WTC11 (cell line): ENCODE measurements around the gene HLA-DPB1. TPM values are rescaled to one million over a fixed set of nuclear protein-coding genes. Genes with fewer than 3 reads are reported as not detected.

ENCODE experiments used
- ATAC-seq: fragments of 200-7000 bp; cut with Tn5 transposase; 2 replicates; pipeline ENCODE4 v1.10.0; 2021; ENCODE audit warnings: mild to moderate bottlenecking, moderate library complexity
- CTCF ChIA-PET: fragments of 300-600 bp; sonication (Branson Sonifier 250); formaldehyde crosslinking; loops from one replicate; lab custom pipeline; 2021; ENCODE audit warnings: antibody characterized with exemption; lab: Charles Lee
- POLR2A ChIA-PET: fragments of 350-600 bp; sonication (Branson Sonifier 250); formaldehyde crosslinking; loops from one replicate; lab custom pipeline; 2021; ENCODE audit warnings: antibody characterized with exemption; lab: Charles Lee
- DNase-seq: peaks from one replicate; pipeline ENCODE4 v3.0.0; 2021; ENCODE audit warnings: low spot score
- H3K27ac Mint-ChIP-seq: 2 replicates; pipeline ENCODE4 v1.8.0; 2021; ENCODE audit warnings: mixed read lengths
- H3K27me3 Mint-ChIP-seq: 2 replicates; pipeline ENCODE4 v1.8.0; 2021; ENCODE audit warnings: low read depth, mild to moderate bottlenecking, moderate library complexity, mixed read lengths
- H3K36me3 Mint-ChIP-seq: 2 replicates; pipeline ENCODE4 v1.8.0; 2021; ENCODE audit warnings: mixed read lengths
- H3K4me1 Mint-ChIP-seq: 2 replicates; pipeline ENCODE4 v1.8.0; 2022; ENCODE audit warnings: mixed read lengths
- H3K4me3 Mint-ChIP-seq: 2 replicates; pipeline ENCODE4 v1.8.0; 2021; ENCODE audit warnings: mild to moderate bottlenecking, moderate library complexity, mixed read lengths
- H3K9me3 Mint-ChIP-seq: 2 replicates; pipeline ENCODE4 v1.8.0; 2021; ENCODE audit warnings: mixed read lengths
- ATF1 ChIP-seq: sonication (generic); formaldehyde crosslinking; IDR thresholded peaks from 2 replicates; pipeline ENCODE4 v1.8.1; 2023; ENCODE audit warnings: mild to moderate bottlenecking, moderate library complexity, missing genetic modification reagents
- ESRRA ChIP-seq: sonication (generic); formaldehyde crosslinking; IDR thresholded peaks from 2 replicates; pipeline ENCODE4 v1.8.1; 2022; ENCODE audit warnings: mild to moderate bottlenecking, missing genetic modification reagents, borderline replicate concordance
- FOXJ3 ChIP-seq: sonication (generic); formaldehyde crosslinking; IDR thresholded peaks from 2 replicates; pipeline ENCODE4 v1.9.0; 2021; ENCODE audit warnings: missing genetic modification reagents, mild to moderate bottlenecking, borderline replicate concordance
- GABPB1 ChIP-seq: sonication (generic); formaldehyde crosslinking; IDR thresholded peaks from 2 replicates; pipeline ENCODE4 v1.8.1; 2023; ENCODE audit warnings: mild to moderate bottlenecking, missing genetic modification reagents
- GRHL2 ChIP-seq: fragments of 250-450 bp; sonication (Bioruptor Pico); IDR thresholded peaks from 2 replicates; pipeline ENCODE4 v1.8.0; 2022; ENCODE audit warnings: mild to moderate bottlenecking, moderate library complexity; ENCODE audit not compliant: insufficient replicate concordance, severe bottlenecking
- GTF2I ChIP-seq: fragments of 250-450 bp; sonication (Bioruptor Pico); conservative IDR thresholded peaks from 2 replicates; pipeline ENCODE4 v1.4.0; 2021; ENCODE audit warnings: mild to moderate bottlenecking
- JUN ChIP-seq: sonication (generic); formaldehyde crosslinking; IDR thresholded peaks from 2 replicates; pipeline ENCODE4 v1.8.0; 2023; ENCODE audit warnings: mild to moderate bottlenecking, missing genetic modification reagents
- MXD4 ChIP-seq: fragments of 250-450 bp; sonication (Bioruptor Pico); IDR thresholded peaks from 2 replicates; pipeline ENCODE4 v1.8.0; 2021; ENCODE audit warnings: mild to moderate bottlenecking, moderate library complexity, borderline replicate concordance
- MYBL2 ChIP-seq: sonication (generic); formaldehyde crosslinking; IDR thresholded peaks from 2 replicates; pipeline ENCODE4 v1.8.1; 2023; ENCODE audit warnings: mild to moderate bottlenecking, moderate library complexity, missing genetic modification reagents
- NFATC4 ChIP-seq: fragments of 250-450 bp; sonication (Bioruptor Pico); IDR thresholded peaks from 2 replicates; pipeline ENCODE4 v1.9.0; 2021; ENCODE audit warnings: mild to moderate bottlenecking
- NFE2L1 ChIP-seq: sonication (generic); formaldehyde crosslinking; IDR thresholded peaks from 2 replicates; pipeline ENCODE4 v1.8.1; 2023; ENCODE audit warnings: missing genetic modification reagents
- NR2C2 ChIP-seq: sonication (generic); formaldehyde crosslinking; IDR thresholded peaks from 2 replicates; pipeline ENCODE4 v1.8.0; 2022; ENCODE audit warnings: mild to moderate bottlenecking, missing genetic modification reagents
- NR3C1 ChIP-seq: sonication (generic); formaldehyde crosslinking; conservative IDR thresholded peaks from 2 replicates; pipeline ENCODE4 v1.8.1; 2023; ENCODE audit warnings: low read depth, mild to moderate bottlenecking, missing genetic modification reagents
- OVOL2 ChIP-seq: fragments of 250-450 bp; sonication (Bioruptor Pico); IDR thresholded peaks from 2 replicates; pipeline ENCODE4 v1.9.0; 2021; ENCODE audit warnings: mild to moderate bottlenecking, borderline replicate concordance
- PRRX2 ChIP-seq: fragments of 250-450 bp; sonication (Bioruptor Pico); IDR thresholded peaks from 2 replicates; pipeline ENCODE4 v1.8.0; 2021; ENCODE audit warnings: mild to moderate bottlenecking
- SOX15 ChIP-seq: fragments of 250-450 bp; sonication (Bioruptor Pico); IDR thresholded peaks from 2 replicates; pipeline ENCODE4 v1.9.0; 2021; ENCODE audit warnings: mild to moderate bottlenecking
- TEAD4 ChIP-seq: sonication (generic); formaldehyde crosslinking; IDR thresholded peaks from 2 replicates; pipeline ENCODE4 v1.8.0; 2022; ENCODE audit warnings: mild to moderate bottlenecking, missing genetic modification reagents
- TP53 ChIP-seq: sonication (generic); formaldehyde crosslinking; IDR thresholded peaks from 2 replicates; pipeline ENCODE4 v1.8.1; 2023; ENCODE audit warnings: mild to moderate bottlenecking, missing genetic modification reagents
- ZNF138 ChIP-seq: sonication (generic); formaldehyde crosslinking; conservative IDR thresholded peaks from 2 replicates; pipeline ENCODE4 v1.8.1; 2022; ENCODE audit warnings: mild to moderate bottlenecking, moderate library complexity, missing genetic modification reagents
- ZNF219 ChIP-seq: sonication (generic); formaldehyde crosslinking; IDR thresholded peaks from 2 replicates; pipeline ENCODE4 v1.8.0; 2023; ENCODE audit warnings: missing genetic modification reagents, mild to moderate bottlenecking, borderline replicate concordance
- ZNF416 ChIP-seq: fragments of 250-450 bp; sonication (Bioruptor Pico); IDR thresholded peaks from 2 replicates; pipeline ENCODE4 v1.9.0; 2021; ENCODE audit warnings: mild to moderate bottlenecking, inconsistent platforms
- total RNA-seq: library from RNA; stranded (reverse); gene quantifications from 3 replicates; pipeline ENCODE4 v1.2.3, GENCODE V29; 2021
- TF ChIP-seq, protein P1 (sequence below): sonication (generic); formaldehyde crosslinking; IDR thresholded peaks from 2 replicates; pipeline ENCODE4 v1.8.1; 2022; ENCODE audit warnings: mild to moderate bottlenecking, missing genetic modification reagents, moderate library complexity, borderline replicate concordance
- TF ChIP-seq, protein P2 (sequence below): sonication (generic); formaldehyde crosslinking; IDR thresholded peaks from 2 replicates; pipeline ENCODE4 v1.8.1; 2023; ENCODE audit warnings: mild to moderate bottlenecking, missing genetic modification reagents, moderate library complexity
- TF ChIP-seq, protein P3 (sequence below): sonication (generic); formaldehyde crosslinking; IDR thresholded peaks from 2 replicates; pipeline ENCODE4 v1.8.0; 2022; ENCODE audit warnings: missing genetic modification reagents
- TF ChIP-seq, protein P4 (sequence below): sonication (generic); formaldehyde crosslinking; IDR thresholded peaks from 2 replicates; pipeline ENCODE4 v1.8.0; 2022; ENCODE audit warnings: mild to moderate bottlenecking, missing genetic modification reagents
- TF ChIP-seq, protein P5 (sequence below): sonication (generic); formaldehyde crosslinking; conservative IDR thresholded peaks from 2 replicates; pipeline ENCODE4 v1.8.1; 2022; ENCODE audit warnings: mild to moderate bottlenecking, missing genetic modification reagents
- TF ChIP-seq, protein P6 (sequence below): fragments of 200-600 bp; IDR thresholded peaks from 2 replicates; pipeline ENCODE4 v1.8.0; 2022; ENCODE audit warnings: antibody characterized with exemption

HLA-DPB1 gene
- total RNA-seq, 1 experiment from 2014 or later, result 18.0 TPM

DNA sequence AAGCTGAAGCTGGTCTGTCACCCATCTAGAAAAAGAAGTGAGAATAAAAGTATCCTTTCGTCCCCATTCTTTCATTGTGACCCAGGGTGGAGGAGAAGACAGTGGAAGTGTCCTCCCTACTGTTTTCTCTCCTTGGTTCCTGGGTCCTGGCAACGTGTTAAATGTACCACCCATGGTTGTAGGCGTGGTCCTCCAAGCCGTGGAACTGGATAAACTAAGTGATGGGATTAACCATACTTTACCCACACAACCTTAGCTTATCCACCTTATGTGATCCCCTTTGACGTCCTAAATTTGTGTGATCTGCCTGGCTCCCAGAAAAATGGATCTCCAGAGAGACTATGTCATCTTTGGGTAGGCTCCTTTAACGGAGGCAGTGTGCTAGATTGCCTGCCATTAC, 47.4 kb downstream of the HLA-DPB1 start:
- DNase-seq, result no peak
- H3K9me3 Mint-ChIP-seq, result peaks cover 19% of the 10 kb centered on the region
- peaks cover 2% of the 10 kb centered on the region; the same call in 1 of the 2 replicates for H3K27me3 Mint-ChIP-seq
- peak overlapping the region; percentile 60 for H3K4me3 Mint-ChIP-seq
- peaks cover 42% of the 10 kb centered on the region for H3K36me3 Mint-ChIP-seq
- TF ChIP-seq ATF1, result no peak
- no peak for TF ChIP-seq NR3C1 (CRISPR knock-in tag)
- TF ChIP-seq, protein P1, sequence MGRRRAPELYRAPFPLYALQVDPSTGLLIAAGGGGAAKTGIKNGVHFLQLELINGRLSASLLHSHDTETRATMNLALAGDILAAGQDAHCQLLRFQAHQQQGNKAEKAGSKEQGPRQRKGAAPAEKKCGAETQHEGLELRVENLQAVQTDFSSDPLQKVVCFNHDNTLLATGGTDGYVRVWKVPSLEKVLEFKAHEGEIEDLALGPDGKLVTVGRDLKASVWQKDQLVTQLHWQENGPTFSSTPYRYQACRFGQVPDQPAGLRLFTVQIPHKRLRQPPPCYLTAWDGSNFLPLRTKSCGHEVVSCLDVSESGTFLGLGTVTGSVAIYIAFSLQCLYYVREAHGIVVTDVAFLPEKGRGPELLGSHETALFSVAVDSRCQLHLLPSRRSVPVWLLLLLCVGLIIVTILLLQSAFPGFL (CRISPR knock-in tag), result no peak
- TF ChIP-seq ZNF416, result no peak
- no peak for TF ChIP-seq MXD4
- no peak for TF ChIP-seq GTF2I (CRISPR knock-in tag)
- TF ChIP-seq OVOL2 (CRISPR knock-in tag), result no peak
- TF ChIP-seq GRHL2 (CRISPR knock-in tag), result no peak
- TF ChIP-seq, protein P2, sequence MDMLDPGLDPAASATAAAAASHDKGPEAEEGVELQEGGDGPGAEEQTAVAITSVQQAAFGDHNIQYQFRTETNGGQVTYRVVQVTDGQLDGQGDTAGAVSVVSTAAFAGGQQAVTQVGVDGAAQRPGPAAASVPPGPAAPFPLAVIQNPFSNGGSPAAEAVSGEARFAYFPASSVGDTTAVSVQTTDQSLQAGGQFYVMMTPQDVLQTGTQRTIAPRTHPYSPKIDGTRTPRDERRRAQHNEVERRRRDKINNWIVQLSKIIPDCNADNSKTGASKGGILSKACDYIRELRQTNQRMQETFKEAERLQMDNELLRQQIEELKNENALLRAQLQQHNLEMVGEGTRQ (CRISPR knock-in tag), result no peak
- TF ChIP-seq GABPB1 (CRISPR knock-in tag), result no peak
- TF ChIP-seq ESRRA (CRISPR knock-in tag), result no peak
- no peak for TF ChIP-seq TEAD4
- no peak for TF ChIP-seq JUN
- TF ChIP-seq, protein P3, sequence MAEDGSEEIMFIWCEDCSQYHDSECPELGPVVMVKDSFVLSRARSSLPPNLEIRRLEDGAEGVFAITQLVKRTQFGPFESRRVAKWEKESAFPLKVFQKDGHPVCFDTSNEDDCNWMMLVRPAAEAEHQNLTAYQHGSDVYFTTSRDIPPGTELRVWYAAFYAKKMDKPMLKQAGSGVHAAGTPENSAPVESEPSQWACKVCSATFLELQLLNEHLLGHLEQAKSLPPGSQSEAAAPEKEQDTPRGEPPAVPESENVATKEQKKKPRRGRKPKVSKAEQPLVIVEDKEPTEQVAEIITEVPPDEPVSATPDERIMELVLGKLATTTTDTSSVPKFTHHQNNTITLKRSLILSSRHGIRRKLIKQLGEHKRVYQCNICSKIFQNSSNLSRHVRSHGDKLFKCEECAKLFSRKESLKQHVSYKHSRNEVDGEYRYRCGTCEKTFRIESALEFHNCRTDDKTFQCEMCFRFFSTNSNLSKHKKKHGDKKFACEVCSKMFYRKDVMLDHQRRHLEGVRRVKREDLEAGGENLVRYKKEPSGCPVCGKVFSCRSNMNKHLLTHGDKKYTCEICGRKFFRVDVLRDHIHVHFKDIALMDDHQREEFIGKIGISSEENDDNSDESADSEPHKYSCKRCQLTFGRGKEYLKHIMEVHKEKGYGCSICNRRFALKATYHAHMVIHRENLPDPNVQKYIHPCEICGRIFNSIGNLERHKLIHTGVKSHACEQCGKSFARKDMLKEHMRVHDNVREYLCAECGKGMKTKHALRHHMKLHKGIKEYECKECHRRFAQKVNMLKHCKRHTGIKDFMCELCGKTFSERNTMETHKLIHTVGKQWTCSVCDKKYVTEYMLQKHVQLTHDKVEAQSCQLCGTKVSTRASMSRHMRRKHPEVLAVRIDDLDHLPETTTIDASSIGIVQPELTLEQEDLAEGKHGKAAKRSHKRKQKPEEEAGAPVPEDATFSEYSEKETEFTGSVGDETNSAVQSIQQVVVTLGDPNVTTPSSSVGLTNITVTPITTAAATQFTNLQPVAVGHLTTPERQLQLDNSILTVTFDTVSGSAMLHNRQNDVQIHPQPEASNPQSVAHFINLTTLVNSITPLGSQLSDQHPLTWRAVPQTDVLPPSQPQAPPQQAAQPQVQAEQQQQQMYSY, result no peak
- no peak for TF ChIP-seq SOX15 (CRISPR knock-in tag)
- TF ChIP-seq, all 79 proteins: peak for 0
- no peak for ATAC-seq
- H3K4me1 Mint-ChIP-seq, result peaks cover 78% of the 10 kb centered on the region
- H3K27ac Mint-ChIP-seq, result peak overlapping the region; percentile 93
- ChIA-PET CTCF (interaction anchor here (0.6 to 4.8 kb wide), 15 partner anchors 7 to 155 kb away, joined by 3 to 76 read pairs (median 8); partner anchors contain the start of genes B3GALT4, BRD2 and HLA-DPA1), POLR2A (no interaction called here)

DNA sequence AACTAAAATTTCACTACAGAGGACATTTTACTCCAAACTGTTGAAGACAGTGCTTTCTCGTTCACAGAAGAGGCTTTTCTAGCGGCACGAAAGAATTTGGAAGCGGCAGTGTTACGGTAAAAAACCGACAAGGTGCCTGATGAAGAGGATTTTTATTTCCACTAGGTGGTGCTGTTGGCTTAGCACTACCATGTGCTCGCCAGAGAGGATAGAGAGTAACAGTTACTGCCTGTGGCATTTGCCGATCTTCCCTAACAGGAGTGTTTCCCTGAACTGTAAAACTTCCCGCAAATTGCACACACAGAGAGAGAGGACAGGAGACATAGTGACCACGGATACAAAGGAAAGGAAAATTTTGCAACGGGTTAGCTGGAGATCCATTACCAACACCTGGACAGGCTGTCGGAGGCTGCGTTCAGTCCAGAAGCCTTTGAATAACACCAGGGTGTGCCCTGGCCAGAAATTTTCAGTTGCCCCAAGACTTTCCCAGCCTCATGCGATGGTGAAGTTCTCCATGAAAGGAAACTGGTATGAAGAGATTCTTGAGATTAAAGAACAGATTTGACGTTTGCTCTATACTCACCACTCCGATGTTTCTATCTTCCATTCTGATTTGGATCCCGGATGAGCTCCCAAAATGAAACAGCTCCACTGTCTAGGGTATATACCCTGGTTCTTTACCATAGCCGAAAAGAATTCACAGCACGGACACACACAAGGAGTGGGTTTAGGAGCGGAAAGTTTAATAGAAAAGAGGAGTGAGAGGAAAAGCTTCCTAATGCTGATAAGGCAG, 48.1 kb downstream of the HLA-DPB1 start:
- TF ChIP-seq PRRX2 (CRISPR knock-in tag), result no peak
- TF ChIP-seq NFATC4, result no peak
- TF ChIP-seq, protein P4, sequence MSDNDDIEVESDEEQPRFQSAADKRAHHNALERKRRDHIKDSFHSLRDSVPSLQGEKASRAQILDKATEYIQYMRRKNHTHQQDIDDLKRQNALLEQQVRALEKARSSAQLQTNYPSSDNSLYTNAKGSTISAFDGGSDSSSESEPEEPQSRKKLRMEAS (CRISPR knock-in tag), result peak; percentile 85
- TF ChIP-seq JUN, result no peak
- no peak for TF ChIP-seq NFE2L1 (CRISPR knock-in tag)
- TF ChIP-seq MYBL2 (CRISPR knock-in tag), result peak; percentile 69; the same call in 1 of the 2 replicates
- TF ChIP-seq ZNF219 (CRISPR knock-in tag), result no peak
- TF ChIP-seq, protein P5, sequence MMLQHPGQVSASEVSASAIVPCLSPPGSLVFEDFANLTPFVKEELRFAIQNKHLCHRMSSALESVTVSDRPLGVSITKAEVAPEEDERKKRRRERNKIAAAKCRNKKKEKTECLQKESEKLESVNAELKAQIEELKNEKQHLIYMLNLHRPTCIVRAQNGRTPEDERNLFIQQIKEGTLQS (CRISPR knock-in tag), result no peak
- no peak for TF ChIP-seq FOXJ3 (CRISPR knock-in tag)
- TF ChIP-seq ZNF138 (CRISPR knock-in tag), result no peak
- TF ChIP-seq, protein P6, sequence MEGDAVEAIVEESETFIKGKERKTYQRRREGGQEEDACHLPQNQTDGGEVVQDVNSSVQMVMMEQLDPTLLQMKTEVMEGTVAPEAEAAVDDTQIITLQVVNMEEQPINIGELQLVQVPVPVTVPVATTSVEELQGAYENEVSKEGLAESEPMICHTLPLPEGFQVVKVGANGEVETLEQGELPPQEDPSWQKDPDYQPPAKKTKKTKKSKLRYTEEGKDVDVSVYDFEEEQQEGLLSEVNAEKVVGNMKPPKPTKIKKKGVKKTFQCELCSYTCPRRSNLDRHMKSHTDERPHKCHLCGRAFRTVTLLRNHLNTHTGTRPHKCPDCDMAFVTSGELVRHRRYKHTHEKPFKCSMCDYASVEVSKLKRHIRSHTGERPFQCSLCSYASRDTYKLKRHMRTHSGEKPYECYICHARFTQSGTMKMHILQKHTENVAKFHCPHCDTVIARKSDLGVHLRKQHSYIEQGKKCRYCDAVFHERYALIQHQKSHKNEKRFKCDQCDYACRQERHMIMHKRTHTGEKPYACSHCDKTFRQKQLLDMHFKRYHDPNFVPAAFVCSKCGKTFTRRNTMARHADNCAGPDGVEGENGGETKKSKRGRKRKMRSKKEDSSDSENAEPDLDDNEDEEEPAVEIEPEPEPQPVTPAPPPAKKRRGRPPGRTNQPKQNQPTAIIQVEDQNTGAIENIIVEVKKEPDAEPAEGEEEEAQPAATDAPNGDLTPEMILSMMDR, result peak; percentile 65; the same call in 1 of the 2 replicates
- no peak for TF ChIP-seq NR2C2 (CRISPR knock-in tag)
- TF ChIP-seq TP53, result no peak

More for the DNA sequence above, 48.1 kb downstream of the HLA-DPB1 start:
- POLR2A ChIA-PET, result interaction anchor here (0.6 to 0.9 kb wide), 2 partner anchors 113 to 154 kb away, joined by 3 read pairs; no protein-coding TSS in a partner anchor
- Mint-ChIP-seq H3K36me3 (peaks cover 50% of the 10 kb centered on the region), H3K4me1 (peaks cover 73% of the 10 kb centered on the region), H3K27ac (peak overlapping the region; percentile 93), H3K27me3 (peaks cover 2% of the 10 kb centered on the region; the same call in 1 of the 2 replicates), H3K4me3 (peak overlapping the region; percentile 60), H3K9me3 (peaks cover 19% of the 10 kb centered on the region)
- ATAC-seq, result peak; percentile 56
- no peak for DNase-seq
- CTCF ChIA-PET, result interaction anchor here (0.6 to 4.8 kb wide), 24 partner anchors 8 to 189 kb away, joined by 3 to 76 read pairs (median 8); partner anchors contain the start of genes B3GALT4, HLA-DOA, HLA-DPA1 and RING1
